Panc1 (cell line): Measurements from ENCODE around the gene ZNF175. TPM values are rescaled to one million over a fixed set of nuclear protein-coding genes. Genes with fewer than 3 reads are reported as not detected.

Experiments used
- ATAC-seq: fragments of 200-7000 bp; cut with Tn5 transposase; 2 replicates; pipeline ENCODE4 v1.9.1; 2020; ENCODE audit warnings: mild to moderate bottlenecking, moderate library complexity
- BruUV-seq: library from RNA; stranded (reverse); fragments of 400-500 nt; replicated peaks from 2 replicates; lab custom pipeline; 2021; lab: Mats Ljungman, UMichigan
- CTCF ChIA-PET: fragments of 300-600 bp; sonication (Branson Sonifier 250); formaldehyde crosslinking; loops from one replicate; lab custom pipeline; 2022; ENCODE audit warnings: antibody characterized with exemption; lab: Charles Lee
- POLR2A ChIA-PET: fragments of 300-600 bp; sonication (Branson Sonifier 250); formaldehyde crosslinking; loops from one replicate; lab custom pipeline; 2022; ENCODE audit warnings: antibody characterized with exemption; lab: Charles Lee
- DNase-seq: peaks from one replicate; pipeline ENCODE4 v3.0.0-alpha.2; 2010; ENCODE audit warnings: low read depth, low spot score
- H3K27ac ChIP-seq: 2 replicates; pipeline ENCODE4 v1.5.1; 2011; ENCODE audit warnings: mild to moderate bottlenecking, low read length, inconsistent platforms
- H3K27me3 ChIP-seq: fragments of 200-500 bp; sonication (Bioruptor generic); 2 replicates; pipeline ENCODE4 v1.6.0; 2014; ENCODE audit warnings: low read length, inconsistent platforms; ENCODE audit not compliant: control insufficient read depth, insufficient read depth
- H3K36me3 ChIP-seq: fragments of 200-500 bp; sonication (Bioruptor generic); 2 replicates; pipeline ENCODE4 v1.5.1; 2014; ENCODE audit warnings: inconsistent platforms, mild to moderate bottlenecking, low read length, moderate library complexity; ENCODE audit not compliant: control insufficient read depth, insufficient read depth
- H3K4me1 ChIP-seq: 2 replicates; pipeline ENCODE4 v1.5.1; 2011; ENCODE audit warnings: inconsistent platforms, mild to moderate bottlenecking, low read length, moderate library complexity; ENCODE audit not compliant: control insufficient read depth, insufficient read depth
- H3K4me3 ChIP-seq, 2 experiments: 2 replicates each; pipeline ENCODE4 v1.5.1; 2011 to 2012; ENCODE audit warnings: low read depth in 2 of 2, low read length in 2 of 2, mild to moderate bottlenecking in 2 of 2, inconsistent platforms in 1 of 2, moderate library complexity in 1 of 2
- H3K9me3 ChIP-seq: fragments of 200-500 bp; sonication (Bioruptor generic); 2 replicates; pipeline ENCODE4 v1.5.1; 2014; ENCODE audit warnings: low read depth, mild to moderate bottlenecking, inconsistent platforms, low read length, moderate library complexity; ENCODE audit not compliant: control insufficient read depth, insufficient read depth
- CTCF ChIP-seq: fragments of 450-650 bp; IDR thresholded peaks from 2 replicates; pipeline ENCODE4 v1.5.1; 2017; ENCODE audit warnings: mild to moderate bottlenecking
- POLR2AphosphoS5 ChIP-seq: IDR thresholded peaks from 2 replicates; pipeline ENCODE4 v1.6.1; 2012; ENCODE audit warnings: mild to moderate bottlenecking, low read depth, low read length, moderate library complexity
- REST ChIP-seq, 2 experiments: IDR thresholded peaks; 2 replicates each; pipeline ENCODE4 v1.6.1; 2011 to 2012; ENCODE audit warnings: low read depth in 2 of 2, control low read depth in 1 of 2, low read length in 1 of 2, mild to moderate bottlenecking in 1 of 2, moderate library complexity in 1 of 2; ENCODE audit not compliant: insufficient read depth in 1 of 2
- SIN3A ChIP-seq: IDR thresholded peaks from 2 replicates; pipeline ENCODE4 v1.6.1; 2012; ENCODE audit warnings: low read depth, mild to moderate bottlenecking, low read length, moderate library complexity, borderline replicate concordance; ENCODE audit not compliant: insufficient read depth
- TCF7L2 ChIP-seq: IDR thresholded peaks from 2 replicates; pipeline ENCODE4 v1.6.1; 2011; ENCODE audit warnings: mild to moderate bottlenecking, low read depth, low read length, inconsistent platforms
- in situ Hi-C: cut with HindIII; loops from 2 replicates; pipeline ENCODE4 v1.10.0; 2016; ENCODE audit warnings: low sequenced_read_pairs, low pct_unique_long_range_greater_than_20kb
- intact Hi-C: fragments of 100-400 bp; cut with micrococcal nuclease; formaldehyde crosslinking; loops from one replicate; pipeline ENCODE4 v1.10.0; 2022; ENCODE audit not compliant: unreplicated experiment
- total RNA-seq: library from RNA; stranded (reverse); gene quantifications from one replicate; pipeline ENCODE4 v1.2.1, GENCODE V29; 2021; ENCODE audit not compliant: unreplicated experiment

Gene ZNF175
- total RNA-seq, 1 experiment from 2014 or later, result 7.3 TPM

GRCh38 chr19:51637362-51637978 is 66.4 kb downstream of the ZNF175 start:
- H3K4me3 ChIP-seq, result no peak overlapping the region
- in situ Hi-C loops (no loop called here), intact Hi-C loops (no loop called here)
- BruUV-seq, result no TSS peak
- no peaks in the 10 kb centered on the region for H3K4me1 ChIP-seq
- POLR2A ChIA-PET, result no interaction called here
- H3K9me3 ChIP-seq, result no peaks in the 10 kb centered on the region
- CTCF ChIA-PET, result interaction anchor here (1.1 kb wide), 1 partner anchor 20 kb away, joined by 3 read pairs; no protein-coding TSS in a partner anchor
- ATAC-seq (no peak), DNase-seq (no peak)
- H3K36me3 ChIP-seq, result no peaks in the 10 kb centered on the region
- TF ChIP-seq CTCF (peak; percentile 66), TCF7L2 (no peak), SIN3A (no peak), POLR2AphosphoS5 (no peak), REST (IDR thresholded peaks at IDR 0.05; ENCODE audit: insufficient read depth in 1 of 2, low read depth in 2 of 2, low read length in 1 of 2) (no peak)
- H3K27ac ChIP-seq, result no peak overlapping the region
- H3K27me3 ChIP-seq, result peaks cover 10% of the 10 kb centered on the region

- no TSS peak for BruUV-seq
- no peak for TF ChIP-seq CTCF
- TF ChIP-seq TCF7L2, result no peak
- no peak for TF ChIP-seq POLR2AphosphoS5
- TF ChIP-seq REST (IDR thresholded peaks at IDR 0.05; ENCODE audit: insufficient read depth in 1 of 2, low read depth in 2 of 2, low read length in 1 of 2), result no peak
- TF ChIP-seq SIN3A, result no peak
- Histone ChIP-seq H3K36me3 (no peaks in the 10 kb centered on the region), H3K27me3 (peaks cover 10% of the 10 kb centered on the region), H3K27ac (no peak overlapping the region), H3K4me1 (no peaks in the 10 kb centered on the region), H3K4me3 (no peak overlapping the region), H3K9me3 (no peaks in the 10 kb centered on the region)
- no peak for DNase-seq
- POLR2A ChIA-PET, result no interaction called here
- in situ Hi-C loops (no loop called here), intact Hi-C loops (no loop called here)
- ATAC-seq, result no peak
- CTCF ChIA-PET, result no interaction called here
These were observed 68.8 kb downstream of the ZNF175 start for GRCh38 chr19:51639916-51640315.
